K562 (cell line): ENCODE measurements around the gene GJC2. TPM values are rescaled to one million over a fixed set of nuclear protein-coding genes. Genes with fewer than 3 reads are reported as not detected.

Experiments
- CC2D1A ChIP-seq: fragments of 450-650 bp; IDR thresholded peaks from 2 replicates; pipeline ENCODE4 v1.6.1; 2017; ENCODE audit warnings: mild to moderate bottlenecking
- CHD4 ChIP-seq: fragments of 200-600 bp; sonication (generic); IDR thresholded peaks from 3 replicates; pipeline ENCODE4 v1.6.1; 2012; ENCODE audit warnings: low read depth, mild to moderate bottlenecking, mixed read lengths, low read length, inconsistent platforms; ENCODE audit not compliant: insufficient read depth, insufficient replicate concordance, poor library complexity, severe bottlenecking
- ESRRA ChIP-seq: fragments of 450-650 bp; IDR thresholded peaks from 2 replicates; pipeline ENCODE4 v1.6.1; 2014; ENCODE audit warnings: low read depth, mild to moderate bottlenecking, moderate library complexity, borderline replicate concordance
- FOXP1 ChIP-seq: sonication (generic); formaldehyde crosslinking; IDR thresholded peaks from 2 replicates; pipeline ENCODE4 v1.8.0; 2022; ENCODE audit warnings: mild to moderate bottlenecking, missing genetic modification reagents
- HDAC1 ChIP-seq, 2 experiments: fragments of 450-650 bp; IDR thresholded peaks; 2 replicates each; pipeline ENCODE4 v1.6.1; 2016 to 2017; ENCODE audit warnings: inconsistent platforms in 1 of 2, mild to moderate bottlenecking in 1 of 2, moderate library complexity in 1 of 2
- JUND ChIP-seq, 2 experiments: IDR thresholded peaks; 2 replicates in 1 of 2; 3 replicates in 1 of 2; pipeline ENCODE4 v1.6.1; 2011; ENCODE audit warnings: borderline replicate concordance in 2 of 2, low read depth in 2 of 2, low read length in 2 of 2, improper control_type of control experiment in 1 of 2, missing biosample characterization in 1 of 2, missing genetic modification characterization in 1 of 2, missing genetic modification reagents in 1 of 2
- NCOA6 ChIP-seq: fragments of 450-650 bp; IDR thresholded peaks from 2 replicates; pipeline ENCODE4 v1.6.1; 2017; ENCODE audit warnings: mild to moderate bottlenecking
- SIRT6 ChIP-seq: IDR thresholded peaks from one replicate; pipeline ENCODE4 v1.6.1; 2012; ENCODE audit warnings: low read depth, mild to moderate bottlenecking, control low read depth, inconsistent platforms, low read length, moderate library complexity
- polyA plus RNA-seq, 8 experiments: library from polyadenylated mRNA; depleted of rRNA in 4 of 8; stranded (reverse) in 5 of 8; unstranded in 3 of 8; fragments of >200 nt; fragmentation: Nextera tagmentation in 2 of 8; fragmentation: Illumina TruSeq in 1 of 8; extraction: Ambion mirVana in 2 of 8; extraction: Trizol in 1 of 8; gene quantifications; 2 replicates each; pipeline versions ENCODE4 v1.2.1 to v1.2.3, GENCODE V29; 2011 to 2014; ENCODE audit warnings: inconsistent platforms in 1 of 8, missing spikeins in 1 of 8
- total RNA-seq, 7 experiments: library from RNA; depleted of rRNA in 6 of 7; stranded (reverse); fragments of >200 nt in 6 of 7; fragmentation: Illumina TruSeq in 2 of 7; extraction: Trizol in 2 of 7; gene quantifications; 2 replicates each; pipeline versions ENCODE4 v1.2.1 to v1.2.3, GENCODE V29; 2011 to 2021; ENCODE audit warnings: low replicate concordance in 1 of 7
- TF ChIP-seq, protein P1 (sequence below): fragments of 450-650 bp; formaldehyde crosslinking; IDR thresholded peaks from 2 replicates; pipeline ENCODE4 v1.4.0; 2020; ENCODE audit warnings: mild to moderate bottlenecking, moderate library complexity
- TF ChIP-seq, protein P2 (sequence below), 2 experiments: fragments of 450-650 bp; IDR thresholded peaks; 2 replicates each; pipeline ENCODE4 v1.6.1; 2016; ENCODE audit warnings: mild to moderate bottlenecking in 2 of 2, borderline replicate concordance in 1 of 2, low read depth in 1 of 2, moderate library complexity in 1 of 2
- TF ChIP-seq, protein P3 (sequence below): fragments of 250-450 bp; sonication (Bioruptor Pico); IDR thresholded peaks from 2 replicates; pipeline ENCODE4 v1.4.0; 2020
- TF ChIP-seq, protein P4 (sequence below): fragments of 450-650 bp; IDR thresholded peaks from 2 replicates; pipeline ENCODE4 v1.6.1; 2016; ENCODE audit warnings: mild to moderate bottlenecking

The GJC2 gene
- total and polyA plus RNA-seq, 9 of the 15 experiments (the other 6 are each of a cell fraction or from before 2014, with no cell fraction given) = 0.03 to 0.62 (median 0.11) TPM; not detected in 2

DNA sequence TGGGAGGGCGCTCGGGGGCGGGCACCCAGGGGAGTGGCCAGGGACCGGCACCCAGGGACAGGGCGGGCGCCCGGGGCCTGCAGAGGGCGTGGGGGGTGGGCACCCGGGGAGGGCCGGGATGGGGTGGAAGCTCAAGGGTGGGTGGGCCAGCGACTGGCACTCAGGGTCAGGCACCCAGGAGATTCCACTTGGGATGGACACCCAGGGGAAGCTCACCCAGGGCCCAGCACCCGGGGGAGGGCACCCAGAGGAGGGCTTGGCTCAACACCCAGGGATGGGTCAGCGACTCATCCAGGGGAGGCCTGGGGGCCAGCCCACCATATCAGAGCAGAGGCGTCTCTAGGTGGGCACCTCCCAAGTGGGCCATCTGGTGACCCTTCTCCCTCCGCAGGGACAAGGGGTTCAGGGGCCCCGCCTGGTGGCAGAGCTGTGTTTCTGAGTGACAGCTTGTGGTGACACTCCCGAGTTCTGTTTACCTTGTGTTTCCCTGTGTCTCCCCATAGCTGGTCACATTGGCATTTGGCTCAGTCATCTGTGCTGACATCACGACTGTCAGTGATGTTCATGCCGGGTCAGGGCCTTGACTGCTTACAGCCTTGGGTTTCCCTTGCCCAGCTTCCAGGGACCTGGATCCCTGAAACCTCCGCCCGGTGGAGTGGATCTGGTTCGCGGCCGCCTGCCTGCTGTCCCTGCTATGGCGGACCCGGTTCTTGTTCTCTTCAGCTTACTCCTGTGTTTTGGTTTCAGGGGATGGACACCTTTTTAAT lies 16.6 kb downstream of the GJC2 start (continued):
- TF ChIP-seq, protein P1, sequence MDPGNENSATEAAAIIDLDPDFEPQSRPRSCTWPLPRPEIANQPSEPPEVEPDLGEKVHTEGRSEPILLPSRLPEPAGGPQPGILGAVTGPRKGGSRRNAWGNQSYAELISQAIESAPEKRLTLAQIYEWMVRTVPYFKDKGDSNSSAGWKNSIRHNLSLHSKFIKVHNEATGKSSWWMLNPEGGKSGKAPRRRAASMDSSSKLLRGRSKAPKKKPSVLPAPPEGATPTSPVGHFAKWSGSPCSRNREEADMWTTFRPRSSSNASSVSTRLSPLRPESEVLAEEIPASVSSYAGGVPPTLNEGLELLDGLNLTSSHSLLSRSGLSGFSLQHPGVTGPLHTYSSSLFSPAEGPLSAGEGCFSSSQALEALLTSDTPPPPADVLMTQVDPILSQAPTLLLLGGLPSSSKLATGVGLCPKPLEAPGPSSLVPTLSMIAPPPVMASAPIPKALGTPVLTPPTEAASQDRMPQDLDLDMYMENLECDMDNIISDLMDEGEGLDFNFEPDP (CRISPR knock-in tag) = no peak
- TF ChIP-seq CC2D1A (peak; percentile 57), JUND (IDR thresholded peaks at IDR 0.05; ENCODE audit: borderline replicate concordance, low read depth, low read length) (peak; percentile 64), JUND (tag; IDR thresholded peaks at IDR 0.05; ENCODE audit: borderline replicate concordance, low read depth, low read length) (0 out of 3 replicates have a peak, but pooled peaks have one; percentile 41), HDAC1 (IDR thresholded peaks at IDR 0.05) (peak in 1 of 2 experiments; percentile 84; a peak in 2 of 4 replicates), NCOA6 (no peak), ESRRA (peak; percentile 14; the same call in 1 of the 2 replicates), SIRT6 (no peak), FOXP1 (CRISPR knock-in tag) (no peak), CHD4 (peak; percentile 50)
- TF ChIP-seq, protein P2, sequence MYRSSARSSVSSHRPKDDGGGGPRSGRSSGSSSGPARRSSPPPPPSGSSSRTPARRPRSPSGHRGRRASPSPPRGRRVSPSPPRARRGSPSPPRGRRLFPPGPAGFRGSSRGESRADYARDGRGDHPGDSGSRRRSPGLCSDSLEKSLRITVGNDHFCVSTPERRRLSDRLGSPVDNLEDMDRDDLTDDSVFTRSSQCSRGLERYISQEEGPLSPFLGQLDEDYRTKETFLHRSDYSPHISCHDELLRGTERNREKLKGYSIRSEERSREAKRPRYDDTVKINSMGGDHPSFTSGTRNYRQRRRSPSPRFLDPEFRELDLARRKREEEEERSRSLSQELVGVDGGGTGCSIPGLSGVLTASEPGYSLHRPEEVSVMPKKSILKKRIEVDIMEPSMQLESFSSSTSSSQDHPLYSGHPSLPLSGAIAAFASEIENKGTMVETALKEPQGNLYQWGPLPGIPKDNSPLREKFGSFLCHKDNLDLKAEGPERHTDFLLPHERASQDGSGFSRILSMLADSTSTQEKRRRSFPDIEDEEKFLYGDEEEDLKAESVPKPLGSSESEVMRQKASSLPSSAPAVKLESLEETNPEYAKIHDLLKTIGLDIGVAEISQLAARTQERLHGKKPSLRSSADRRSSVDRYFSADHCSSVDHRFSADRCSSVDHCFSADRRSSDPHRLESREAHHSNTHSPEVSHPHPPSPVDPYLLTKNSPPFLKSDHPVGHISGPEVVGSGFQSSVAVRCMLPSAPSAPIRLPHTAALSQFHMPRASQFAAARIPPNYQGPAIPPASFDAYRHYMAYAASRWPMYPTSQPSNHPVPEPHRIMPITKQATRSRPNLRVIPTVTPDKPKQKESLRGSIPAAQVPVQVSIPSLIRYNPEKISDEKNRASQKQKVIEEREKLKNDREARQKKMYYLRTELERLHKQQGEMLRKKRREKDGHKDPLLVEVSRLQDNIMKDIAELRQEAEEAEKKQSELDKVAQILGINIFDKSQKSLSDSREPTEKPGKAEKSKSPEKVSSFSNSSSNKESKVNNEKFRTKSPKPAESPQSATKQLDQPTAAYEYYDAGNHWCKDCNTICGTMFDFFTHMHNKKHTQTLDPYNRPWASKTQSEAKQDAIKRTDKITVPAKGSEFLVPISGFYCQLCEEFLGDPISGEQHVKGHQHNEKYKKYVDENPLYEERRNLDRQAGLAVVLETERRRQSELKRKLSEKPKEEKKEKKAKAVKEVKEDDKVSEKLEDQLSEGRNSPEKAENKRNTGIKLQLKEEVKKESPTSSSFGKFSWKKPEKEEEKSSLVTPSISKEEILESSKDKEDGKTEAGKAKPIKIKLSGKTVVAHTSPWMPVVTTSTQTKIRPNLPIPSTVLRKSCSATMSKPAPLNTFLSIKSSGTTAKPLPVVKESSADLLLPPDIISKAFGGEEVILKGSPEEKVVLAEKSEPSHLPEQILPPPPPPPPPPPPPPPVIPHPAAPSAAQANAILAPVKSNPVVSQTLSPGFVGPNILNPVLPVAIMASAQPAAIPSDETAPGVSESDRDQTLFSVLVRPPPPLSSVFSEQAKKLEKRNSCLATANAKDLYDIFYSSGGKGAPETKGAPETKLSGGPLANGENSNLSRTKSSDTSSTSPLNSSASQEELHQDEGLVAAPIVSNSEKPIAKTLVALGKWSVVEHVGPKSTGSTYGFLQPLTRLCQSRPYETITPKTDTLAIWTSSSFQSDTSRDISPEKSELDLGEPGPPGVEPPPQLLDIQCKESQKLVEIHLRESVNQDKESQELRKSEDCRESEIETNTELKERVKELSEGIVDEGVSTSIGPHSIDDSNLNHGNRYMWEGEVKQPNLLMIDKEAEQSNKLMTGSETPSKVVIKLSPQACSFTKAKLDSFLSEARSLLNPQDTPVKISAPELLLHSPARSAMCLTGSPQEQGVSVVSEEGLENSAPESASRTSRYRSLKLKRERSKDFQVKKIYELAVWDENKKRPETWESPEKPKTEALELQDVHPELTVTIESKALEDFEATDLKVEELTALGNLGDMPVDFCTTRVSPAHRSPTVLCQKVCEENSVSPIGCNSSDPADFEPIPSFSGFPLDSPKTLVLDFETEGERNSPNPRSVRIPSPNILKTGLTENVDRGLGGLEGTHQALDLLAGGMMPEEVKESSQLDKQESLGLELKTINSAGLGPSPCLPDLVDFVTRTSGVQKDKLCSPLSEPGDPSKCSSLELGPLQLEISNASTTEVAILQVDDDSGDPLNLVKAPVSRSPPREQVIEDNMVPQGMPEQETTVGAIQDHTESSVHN (IDR thresholded peaks at IDR 0.05; ENCODE audit: borderline replicate concordance in 1 of 2, low read depth in 1 of 2) = peak in 1 of 2 experiments; percentile 90; a peak in 2 of 4 replicates
- TF ChIP-seq, protein P3, sequence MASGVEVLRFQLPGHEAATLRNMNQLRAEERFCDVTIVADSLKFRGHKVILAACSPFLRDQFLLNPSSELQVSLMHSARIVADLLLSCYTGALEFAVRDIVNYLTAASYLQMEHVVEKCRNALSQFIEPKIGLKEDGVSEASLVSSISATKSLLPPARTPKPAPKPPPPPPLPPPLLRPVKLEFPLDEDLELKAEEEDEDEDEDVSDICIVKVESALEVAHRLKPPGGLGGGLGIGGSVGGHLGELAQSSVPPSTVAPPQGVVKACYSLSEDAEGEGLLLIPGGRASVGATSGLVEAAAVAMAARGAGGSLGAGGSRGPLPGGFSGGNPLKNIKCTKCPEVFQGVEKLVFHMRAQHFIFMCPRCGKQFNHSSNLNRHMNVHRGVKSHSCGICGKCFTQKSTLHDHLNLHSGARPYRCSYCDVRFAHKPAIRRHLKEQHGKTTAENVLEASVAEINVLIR (CRISPR knock-in tag) = peak; percentile 51; the same call in 1 of the 2 replicates
- TF ChIP-seq, protein P4, sequence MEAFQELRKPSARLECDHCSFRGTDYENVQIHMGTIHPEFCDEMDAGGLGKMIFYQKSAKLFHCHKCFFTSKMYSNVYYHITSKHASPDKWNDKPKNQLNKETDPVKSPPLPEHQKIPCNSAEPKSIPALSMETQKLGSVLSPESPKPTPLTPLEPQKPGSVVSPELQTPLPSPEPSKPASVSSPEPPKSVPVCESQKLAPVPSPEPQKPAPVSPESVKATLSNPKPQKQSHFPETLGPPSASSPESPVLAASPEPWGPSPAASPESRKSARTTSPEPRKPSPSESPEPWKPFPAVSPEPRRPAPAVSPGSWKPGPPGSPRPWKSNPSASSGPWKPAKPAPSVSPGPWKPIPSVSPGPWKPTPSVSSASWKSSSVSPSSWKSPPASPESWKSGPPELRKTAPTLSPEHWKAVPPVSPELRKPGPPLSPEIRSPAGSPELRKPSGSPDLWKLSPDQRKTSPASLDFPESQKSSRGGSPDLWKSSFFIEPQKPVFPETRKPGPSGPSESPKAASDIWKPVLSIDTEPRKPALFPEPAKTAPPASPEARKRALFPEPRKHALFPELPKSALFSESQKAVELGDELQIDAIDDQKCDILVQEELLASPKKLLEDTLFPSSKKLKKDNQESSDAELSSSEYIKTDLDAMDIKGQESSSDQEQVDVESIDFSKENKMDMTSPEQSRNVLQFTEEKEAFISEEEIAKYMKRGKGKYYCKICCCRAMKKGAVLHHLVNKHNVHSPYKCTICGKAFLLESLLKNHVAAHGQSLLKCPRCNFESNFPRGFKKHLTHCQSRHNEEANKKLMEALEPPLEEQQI = no peak
